T-helper 2 cell treated with Interferon-gamma antibody and Interleukin-4, amounts not matched to agents 5 μg/mL and 100 μg/mL, for 36 hours (primary cell): ENCODE results near the gene ZDHHC11B.
"Not testable (repeated sequence)": the region's sequence is repeated elsewhere in the genome, so short reads cannot be mapped to it uniquely, and the experiment has no call there.

ENCODE experiments used
- DNase-seq: peaks from one replicate; pipeline ENCODE4 v3.0.0; 2021; ENCODE audit warnings: low spot score
- H3K27ac Mint-ChIP-seq: one replicate; pipeline ENCODE4 v1.8.0; 2021; ENCODE audit warnings: mild to moderate bottlenecking, mixed read lengths
- H3K27me3 Mint-ChIP-seq: one replicate; pipeline ENCODE4 v1.8.0; 2021; ENCODE audit warnings: low read depth, mixed read lengths
- H3K36me3 Mint-ChIP-seq: one replicate; pipeline ENCODE4 v1.8.0; 2021; ENCODE audit warnings: low read depth, mixed read lengths
- H3K4me1 Mint-ChIP-seq: one replicate; pipeline ENCODE4 v1.8.0; 2021; ENCODE audit warnings: low read depth, mixed read lengths
- H3K4me3 Mint-ChIP-seq: one replicate; pipeline ENCODE4 v1.8.0; 2022; ENCODE audit warnings: mild to moderate bottlenecking, moderate library complexity, mixed read lengths
- H3K9me3 Mint-ChIP-seq: one replicate; pipeline ENCODE4 v1.8.0; 2021; ENCODE audit warnings: mixed read lengths

The ZDHHC11B gene

GRCh38 chr5:691049-691448 is 93.5 kb downstream of the ZDHHC11B start:
- not testable (repeated sequence) for H3K27ac Mint-ChIP-seq, H3K36me3 Mint-ChIP-seq, H3K9me3 Mint-ChIP-seq, H3K27me3 Mint-ChIP-seq, H3K4me3 Mint-ChIP-seq, DNase-seq, H3K4me1 Mint-ChIP-seq

- H3K4me1 Mint-ChIP-seq, H3K27ac Mint-ChIP-seq, H3K36me3 Mint-ChIP-seq, H3K27me3 Mint-ChIP-seq, H3K4me3 Mint-ChIP-seq, H3K9me3 Mint-ChIP-seq, DNase-seq: not testable (repeated sequence)
Measured at GRCh38 chr5:690293-690692, 94.2 kb downstream of the ZDHHC11B start.

- not testable (repeated sequence) for H3K4me3 Mint-ChIP-seq, H3K9me3 Mint-ChIP-seq, H3K27me3 Mint-ChIP-seq, DNase-seq, H3K36me3 Mint-ChIP-seq, H3K27ac Mint-ChIP-seq, H3K4me1 Mint-ChIP-seq
Measured at GRCh38 chr5:688348-689010, 96.0 kb downstream of the ZDHHC11B start.

- not testable (repeated sequence) for DNase-seq, H3K27me3 Mint-ChIP-seq, H3K9me3 Mint-ChIP-seq, H3K4me1 Mint-ChIP-seq, H3K27ac Mint-ChIP-seq, H3K4me3 Mint-ChIP-seq, H3K36me3 Mint-ChIP-seq
Measured at GRCh38 chr5:686936-687335, 97.6 kb downstream of the ZDHHC11B start.

GRCh38 chr5:686172-686523 is 98.4 kb downstream of the ZDHHC11B start:
- H3K4me1 Mint-ChIP-seq, H3K4me3 Mint-ChIP-seq, H3K9me3 Mint-ChIP-seq, DNase-seq, H3K27me3 Mint-ChIP-seq, H3K36me3 Mint-ChIP-seq, H3K27ac Mint-ChIP-seq: not testable (repeated sequence)

GRCh38 chr5:685262-686171 is 99.0 kb downstream of the ZDHHC11B start:
- H3K4me3 Mint-ChIP-seq = no peak overlapping the region
- no peaks in the 10 kb centered on the region for H3K9me3 Mint-ChIP-seq
- H3K27me3 Mint-ChIP-seq = no peaks in the 10 kb centered on the region
- DNase-seq = no peak
- H3K36me3 Mint-ChIP-seq = no peaks in the 10 kb centered on the region
- no peak overlapping the region for H3K27ac Mint-ChIP-seq
- H3K4me1 Mint-ChIP-seq = no peaks in the 10 kb centered on the region

- Mint-ChIP-seq H3K4me1 (no peaks in the 10 kb centered on the region), H3K4me3 (no peak overlapping the region), H3K27me3 (no peaks in the 10 kb centered on the region), H3K36me3 (no peaks in the 10 kb centered on the region), H3K27ac (no peak overlapping the region), H3K9me3 (no peaks in the 10 kb centered on the region)
- no peak for DNase-seq
Measured at GRCh38 chr5:684751-685216, 99.7 kb downstream of the ZDHHC11B start.

GRCh38 chr5:683551-684481 is 100.7 kb downstream of the ZDHHC11B start:
- Mint-ChIP-seq H3K4me1 (no peaks in the 10 kb centered on the region), H3K4me3 (no peak overlapping the region), H3K9me3 (no peaks in the 10 kb centered on the region), H3K36me3 (no peaks in the 10 kb centered on the region), H3K27ac (no peak overlapping the region), H3K27me3 (no peaks in the 10 kb centered on the region)
- DNase-seq = no peak

- H3K4me1 Mint-ChIP-seq, H3K27ac Mint-ChIP-seq, H3K27me3 Mint-ChIP-seq, DNase-seq, H3K4me3 Mint-ChIP-seq, H3K36me3 Mint-ChIP-seq, H3K9me3 Mint-ChIP-seq: not testable (repeated sequence)
Measured at GRCh38 chr5:682651-683358, 101.7 kb downstream of the ZDHHC11B start.

- not testable (repeated sequence) for DNase-seq, H3K27me3 Mint-ChIP-seq, H3K4me1 Mint-ChIP-seq, H3K9me3 Mint-ChIP-seq, H3K4me3 Mint-ChIP-seq, H3K36me3 Mint-ChIP-seq, H3K27ac Mint-ChIP-seq
Measured at GRCh38 chr5:682216-682615, 102.3 kb downstream of the ZDHHC11B start.

GRCh38 chr5:681317-682191 is 103.0 kb downstream of the ZDHHC11B start:
- not testable (repeated sequence) for DNase-seq, H3K27ac Mint-ChIP-seq, H3K4me1 Mint-ChIP-seq, H3K4me3 Mint-ChIP-seq, H3K9me3 Mint-ChIP-seq, H3K27me3 Mint-ChIP-seq, H3K36me3 Mint-ChIP-seq

GRCh38 chr5:680836-681235 is 103.7 kb downstream of the ZDHHC11B start:
- H3K27ac Mint-ChIP-seq, H3K9me3 Mint-ChIP-seq, H3K4me1 Mint-ChIP-seq, DNase-seq, H3K27me3 Mint-ChIP-seq, H3K36me3 Mint-ChIP-seq, H3K4me3 Mint-ChIP-seq: not testable (repeated sequence)
